GM18870 (cell line): Measurements from ENCODE around the gene SEC14L5.

Source experiments
- ATAC-seq: cut with Tn5 transposase; IDR thresholded peaks from one replicate; pipeline ENCODE4 v1.9.1; 2021; ENCODE audit warnings: moderate library complexity; ENCODE audit not compliant: unreplicated experiment

The SEC14L5 gene

GRCh38 chr16:4982056-4982867 lies 24.1 kb downstream of the SEC14L5 start:
- ATAC-seq, result no peak

GRCh38 chr16:4984174-4984990 lies 26.3 kb downstream of the SEC14L5 start:
- ATAC-seq, result no peak

GRCh38 chr16:4987250-4987579 lies 29.1 kb downstream of the SEC14L5 start:
- ATAC-seq, result no peak

DNA sequence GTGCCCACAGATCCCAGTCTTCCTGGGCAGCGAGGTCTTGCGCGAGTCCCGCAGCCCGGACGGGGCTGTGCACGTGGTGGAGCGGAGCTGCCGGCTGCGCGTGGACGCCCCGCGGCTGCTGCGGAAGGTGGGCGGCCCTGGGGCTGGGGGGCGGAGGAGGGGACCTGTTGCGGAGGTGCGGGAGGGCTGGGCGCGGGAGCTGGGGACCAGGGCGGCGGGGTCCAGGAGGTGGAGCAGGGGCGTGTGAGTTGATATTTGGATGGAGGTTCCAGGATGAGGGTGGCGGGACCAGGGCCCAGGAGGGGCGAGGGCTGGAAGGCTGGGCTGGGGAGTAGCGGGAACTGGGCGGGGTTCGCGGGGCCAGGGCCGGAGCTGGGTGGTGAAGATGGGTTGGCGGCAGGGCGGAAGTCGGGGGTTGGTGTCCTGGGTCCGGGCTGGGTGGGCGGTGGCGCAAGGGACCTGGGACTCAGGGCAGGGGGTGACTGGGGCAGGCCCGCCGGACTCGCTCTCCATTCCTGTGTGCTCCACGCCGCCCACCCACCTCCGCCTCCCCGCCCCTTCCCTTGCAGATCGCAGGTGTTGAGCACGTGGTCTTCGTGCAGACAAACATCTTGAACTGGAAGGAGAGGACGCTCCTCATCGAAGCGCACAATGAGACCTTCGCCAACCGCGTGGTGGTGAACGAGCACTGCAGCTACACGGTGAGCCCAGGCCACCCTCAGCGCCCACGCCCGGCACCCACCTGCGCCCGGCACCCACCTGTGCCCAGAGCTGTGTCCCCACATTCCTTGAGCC lies 29.6 kb downstream of the SEC14L5 start:
- ATAC-seq, result no peak

GRCh38 chr16:4988647-4989046 lies 30.5 kb downstream of the SEC14L5 start:
- ATAC-seq, result no peak

GRCh38 chr16:4989391-4990006 lies 31.4 kb downstream of the SEC14L5 start:
- ATAC-seq, result no peak

- ATAC-seq, result no peak
Measured at GRCh38 chr16:4990415-4990814, 32.3 kb downstream of the SEC14L5 start.

DNA sequence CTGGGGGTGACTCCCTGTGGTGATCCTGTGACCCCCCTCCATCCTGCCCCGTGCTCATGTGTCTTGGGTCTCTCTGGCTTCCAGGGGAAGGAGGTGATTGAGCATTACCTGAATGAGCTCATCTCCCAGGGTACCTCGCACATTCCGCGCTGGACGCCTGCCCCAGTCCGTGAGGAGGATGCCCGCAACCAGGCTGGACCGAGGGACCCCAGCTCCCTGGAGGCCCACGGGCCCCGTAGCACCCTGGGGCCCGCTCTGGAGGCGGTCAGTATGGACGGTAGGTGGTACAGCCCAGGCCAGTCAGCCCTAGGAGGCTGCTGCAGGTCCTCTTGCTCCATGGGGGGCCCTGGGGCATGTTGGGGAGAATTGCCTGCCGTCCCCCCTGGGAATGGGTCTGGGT lies 33.6 kb downstream of the SEC14L5 start:
- ATAC-seq, result no peak

DNA sequence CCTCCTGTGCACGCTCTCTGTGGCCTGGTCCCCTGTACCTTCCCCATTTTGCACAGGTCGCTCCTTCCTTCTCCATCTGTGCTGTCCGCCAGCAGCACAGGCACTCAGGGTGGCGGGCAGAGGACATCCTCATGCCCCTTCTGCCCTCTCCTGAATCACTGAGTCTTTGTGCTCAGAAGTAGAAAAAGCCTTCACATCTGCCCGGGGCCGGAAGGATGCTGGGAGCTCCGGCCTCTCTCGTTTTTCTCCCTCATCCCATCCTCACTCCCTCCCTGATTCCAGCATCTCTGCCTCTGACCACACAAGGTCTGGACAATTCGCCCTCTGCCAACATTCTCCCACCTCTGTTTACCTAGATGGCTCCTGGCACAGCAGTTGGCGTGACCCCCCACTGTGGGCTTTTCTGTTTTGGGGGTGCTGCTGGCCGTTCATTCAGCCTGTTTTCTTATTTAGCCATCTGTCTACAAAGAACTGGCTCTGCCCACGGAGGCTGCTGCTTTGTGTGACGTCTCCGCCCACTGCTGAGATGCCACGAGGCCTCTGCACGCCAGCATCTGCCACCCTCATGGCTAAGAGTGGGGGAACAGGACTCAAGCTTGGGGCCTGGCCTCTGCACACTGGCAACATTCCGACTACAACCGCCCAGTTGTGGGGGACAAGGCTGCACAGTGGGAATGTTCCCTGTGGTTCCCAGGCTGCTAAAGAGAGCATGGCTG lies 36.7 kb downstream of the SEC14L5 start:
- no peak for ATAC-seq

GRCh38 chr16:5000573-5001001 lies 42.5 kb downstream of the SEC14L5 start:
- no peak for ATAC-seq

DNA sequence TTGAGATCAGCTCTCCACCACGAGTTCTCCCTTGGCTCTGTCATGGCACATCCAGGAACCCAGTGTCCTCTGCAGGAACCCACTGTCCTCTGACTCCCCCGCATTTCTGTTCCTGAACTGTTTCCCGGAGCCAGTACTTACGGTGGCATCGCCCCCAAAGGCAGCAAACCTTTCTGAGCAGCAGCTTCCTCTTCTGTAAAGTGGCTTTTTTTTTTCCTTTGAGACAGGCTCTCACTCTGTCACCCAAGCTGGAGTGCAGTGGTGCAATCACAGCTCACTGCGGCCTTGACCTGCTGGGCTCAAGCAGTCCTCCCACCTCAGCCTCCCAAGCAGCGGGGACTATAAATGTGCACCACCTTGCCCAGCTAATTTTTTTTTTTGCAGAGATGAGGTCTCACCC lies 43.4 kb downstream of the SEC14L5 start:
- no peak for ATAC-seq

GRCh38 chr16:5001986-5002385 lies 43.9 kb downstream of the SEC14L5 start:
- ATAC-seq, result no peak

- ATAC-seq, result no peak
Measured at GRCh38 chr16:5002699-5003143, 44.6 kb downstream of the SEC14L5 start.

- no peak for ATAC-seq
Measured at GRCh38 chr16:5003211-5003610, 45.1 kb downstream of the SEC14L5 start.

- no peak for ATAC-seq
Measured at GRCh38 chr16:5003828-5004227, 45.7 kb downstream of the SEC14L5 start.

DNA sequence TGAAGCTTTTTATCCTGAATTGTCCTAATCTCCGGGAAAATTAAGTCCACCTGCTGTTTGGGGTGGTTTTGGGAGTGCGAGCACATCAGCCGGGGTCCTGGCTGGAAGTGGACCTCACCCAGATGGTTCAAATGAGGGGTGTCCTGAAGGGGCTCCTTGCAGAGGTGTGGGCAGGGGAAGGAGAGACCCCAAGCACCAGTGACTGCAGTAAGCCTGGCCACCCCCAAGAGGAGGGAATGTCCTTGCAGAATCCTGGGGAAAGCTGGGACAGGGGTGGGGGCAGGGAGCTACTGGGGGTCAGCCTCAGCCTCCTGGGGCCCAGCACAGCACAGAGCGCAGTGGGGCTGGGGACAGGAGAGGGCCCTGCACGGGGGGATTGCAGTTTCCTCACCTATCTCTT lies 46.2 kb downstream of the SEC14L5 start:
- no peak for ATAC-seq

GRCh38 chr16:5005916-5006315 lies 47.8 kb downstream of the SEC14L5 start:
- ATAC-seq, result no peak

- no peak for ATAC-seq
Measured at GRCh38 chr16:5006348-5007193, 48.4 kb downstream of the SEC14L5 start.

DNA sequence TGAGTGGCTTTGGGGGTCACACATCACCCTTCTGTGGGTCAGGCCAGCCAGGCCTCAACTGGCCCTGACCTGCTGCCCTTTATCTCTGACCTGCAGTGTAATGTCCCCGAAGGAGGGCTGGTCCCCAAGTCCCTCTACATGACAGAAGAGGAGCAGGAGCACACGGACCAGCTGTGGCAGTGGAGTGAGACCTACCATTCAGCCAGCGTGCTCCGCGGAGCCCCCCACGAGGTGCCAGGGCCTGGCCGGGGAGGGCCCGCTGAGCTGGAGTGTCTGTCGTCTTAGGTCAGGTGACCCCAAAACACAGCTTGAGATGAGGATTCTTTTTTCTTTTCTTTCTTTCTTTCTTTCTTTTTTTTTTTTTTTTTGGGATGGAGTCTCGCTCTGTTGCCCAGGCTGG lies 49.1 kb downstream of the SEC14L5 start:
- no peak for ATAC-seq
